GM23338 (cell line): ENCODE measurements around the gene TBC1D7.

ENCODE experiments used
- CREB1 ChIP-seq: fragments of 250-450 bp; sonication (Bioruptor Pico); IDR thresholded peaks from 2 replicates; pipeline ENCODE4 v1.5.0; 2020; ENCODE audit warnings: low read depth, mild to moderate bottlenecking, moderate library complexity
- EZH2 ChIP-seq: fragments of 200-600 bp; sonication (generic); IDR thresholded peaks from one replicate; pipeline ENCODE4 v1.8.0; 2017; ENCODE audit warnings: antibody characterized with exemption, mild to moderate bottlenecking, low read depth; ENCODE audit not compliant: unreplicated experiment
- EZH2phosphoT487 ChIP-seq: fragments of 200-600 bp; sonication (generic); IDR thresholded peaks from one replicate; pipeline ENCODE4 v1.8.1; 2018; ENCODE audit warnings: antibody characterized with exemption; ENCODE audit not compliant: unreplicated experiment
- JUNB ChIP-seq: IDR thresholded peaks from one replicate; pipeline ENCODE4 v1.6.1; 2016; ENCODE audit warnings: antibody characterized with exemption; ENCODE audit not compliant: unreplicated experiment
- POLR2AphosphoS5 ChIP-seq: IDR thresholded peaks from 2 replicates; pipeline ENCODE4 v1.6.1; 2016; ENCODE audit warnings: antibody characterized with exemption, low read depth
- STAT1 ChIP-seq: IDR thresholded peaks from one replicate; pipeline ENCODE4 v1.6.1; 2016; ENCODE audit warnings: antibody characterized with exemption; ENCODE audit not compliant: unreplicated experiment
- ZNF114 ChIP-seq: fragments of 250-450 bp; sonication (Bioruptor Pico); IDR thresholded peaks from 2 replicates; pipeline ENCODE4 v1.5.0; 2020; ENCODE audit warnings: mild to moderate bottlenecking, moderate library complexity
- ZNF331 ChIP-seq: fragments of 250-450 bp; sonication (Bioruptor Pico); IDR thresholded peaks from 2 replicates; pipeline ENCODE4 v1.5.0; 2020; ENCODE audit warnings: low read depth, mild to moderate bottlenecking, moderate library complexity
- TF ChIP-seq, protein P1 (sequence below), 2 experiments: fragments of 200-600 bp in 1 of 2; sonication (generic) in 1 of 2; conservative IDR thresholded peaks; 2 replicates each; pipeline versions ENCODE4 v1.5.1 to v1.6.1; 2016 to 2017; ENCODE audit warnings: antibody characterized with exemption in 2 of 2, low read depth in 2 of 2, mild to moderate bottlenecking in 2 of 2, moderate library complexity in 1 of 2
- TF ChIP-seq, protein P2 (sequence below): IDR thresholded peaks from one replicate; pipeline ENCODE4 v1.6.1; 2018; ENCODE audit warnings: antibody characterized with exemption; ENCODE audit not compliant: unreplicated experiment
- TF ChIP-seq, protein P3 (sequence below): IDR thresholded peaks from 2 replicates; pipeline ENCODE4 v1.6.1; 2016; ENCODE audit warnings: antibody characterized with exemption

DNA sequence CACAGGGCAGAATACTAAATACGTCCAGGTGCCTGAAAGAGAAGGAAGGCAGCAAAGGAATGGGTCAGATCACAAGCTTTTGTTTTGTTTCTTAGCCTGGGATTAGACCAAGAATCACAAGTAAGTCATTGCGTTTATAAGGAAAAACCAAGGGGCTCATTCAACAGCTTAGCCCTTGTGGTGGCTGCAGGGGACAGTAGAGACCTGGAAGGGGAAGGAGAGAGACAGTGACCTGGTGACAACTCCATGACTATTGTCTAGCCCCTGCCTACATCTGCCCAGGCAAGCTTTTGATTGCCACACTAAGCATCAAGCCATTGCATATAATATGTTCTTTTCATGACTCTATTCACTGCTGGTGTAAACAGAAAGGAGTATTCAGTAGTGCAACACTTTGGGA lies 30.2 kb upstream of the TBC1D7 start:
- TF ChIP-seq, protein P1, sequence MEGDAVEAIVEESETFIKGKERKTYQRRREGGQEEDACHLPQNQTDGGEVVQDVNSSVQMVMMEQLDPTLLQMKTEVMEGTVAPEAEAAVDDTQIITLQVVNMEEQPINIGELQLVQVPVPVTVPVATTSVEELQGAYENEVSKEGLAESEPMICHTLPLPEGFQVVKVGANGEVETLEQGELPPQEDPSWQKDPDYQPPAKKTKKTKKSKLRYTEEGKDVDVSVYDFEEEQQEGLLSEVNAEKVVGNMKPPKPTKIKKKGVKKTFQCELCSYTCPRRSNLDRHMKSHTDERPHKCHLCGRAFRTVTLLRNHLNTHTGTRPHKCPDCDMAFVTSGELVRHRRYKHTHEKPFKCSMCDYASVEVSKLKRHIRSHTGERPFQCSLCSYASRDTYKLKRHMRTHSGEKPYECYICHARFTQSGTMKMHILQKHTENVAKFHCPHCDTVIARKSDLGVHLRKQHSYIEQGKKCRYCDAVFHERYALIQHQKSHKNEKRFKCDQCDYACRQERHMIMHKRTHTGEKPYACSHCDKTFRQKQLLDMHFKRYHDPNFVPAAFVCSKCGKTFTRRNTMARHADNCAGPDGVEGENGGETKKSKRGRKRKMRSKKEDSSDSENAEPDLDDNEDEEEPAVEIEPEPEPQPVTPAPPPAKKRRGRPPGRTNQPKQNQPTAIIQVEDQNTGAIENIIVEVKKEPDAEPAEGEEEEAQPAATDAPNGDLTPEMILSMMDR (conservative IDR thresholded peaks at IDR 0.05; ENCODE audit: low read depth in 2 of 2) = 0 out of 4 replicates have a peak, but pooled peaks of 1 of the 2 experiments have one; percentile 13
- TF ChIP-seq EZH2phosphoT487 (no peak), EZH2 (no peak), CREB1 (CRISPR knock-in tag) (no peak), POLR2AphosphoS5 (no peak), JUNB (no peak), ZNF114 (no peak), STAT1 (no peak), ZNF331 (CRISPR knock-in tag) (no peak)
- TF ChIP-seq, protein P2, sequence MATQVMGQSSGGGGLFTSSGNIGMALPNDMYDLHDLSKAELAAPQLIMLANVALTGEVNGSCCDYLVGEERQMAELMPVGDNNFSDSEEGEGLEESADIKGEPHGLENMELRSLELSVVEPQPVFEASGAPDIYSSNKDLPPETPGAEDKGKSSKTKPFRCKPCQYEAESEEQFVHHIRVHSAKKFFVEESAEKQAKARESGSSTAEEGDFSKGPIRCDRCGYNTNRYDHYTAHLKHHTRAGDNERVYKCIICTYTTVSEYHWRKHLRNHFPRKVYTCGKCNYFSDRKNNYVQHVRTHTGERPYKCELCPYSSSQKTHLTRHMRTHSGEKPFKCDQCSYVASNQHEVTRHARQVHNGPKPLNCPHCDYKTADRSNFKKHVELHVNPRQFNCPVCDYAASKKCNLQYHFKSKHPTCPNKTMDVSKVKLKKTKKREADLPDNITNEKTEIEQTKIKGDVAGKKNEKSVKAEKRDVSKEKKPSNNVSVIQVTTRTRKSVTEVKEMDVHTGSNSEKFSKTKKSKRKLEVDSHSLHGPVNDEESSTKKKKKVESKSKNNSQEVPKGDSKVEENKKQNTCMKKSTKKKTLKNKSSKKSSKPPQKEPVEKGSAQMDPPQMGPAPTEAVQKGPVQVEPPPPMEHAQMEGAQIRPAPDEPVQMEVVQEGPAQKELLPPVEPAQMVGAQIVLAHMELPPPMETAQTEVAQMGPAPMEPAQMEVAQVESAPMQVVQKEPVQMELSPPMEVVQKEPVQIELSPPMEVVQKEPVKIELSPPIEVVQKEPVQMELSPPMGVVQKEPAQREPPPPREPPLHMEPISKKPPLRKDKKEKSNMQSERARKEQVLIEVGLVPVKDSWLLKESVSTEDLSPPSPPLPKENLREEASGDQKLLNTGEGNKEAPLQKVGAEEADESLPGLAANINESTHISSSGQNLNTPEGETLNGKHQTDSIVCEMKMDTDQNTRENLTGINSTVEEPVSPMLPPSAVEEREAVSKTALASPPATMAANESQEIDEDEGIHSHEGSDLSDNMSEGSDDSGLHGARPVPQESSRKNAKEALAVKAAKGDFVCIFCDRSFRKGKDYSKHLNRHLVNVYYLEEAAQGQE = no peak
- TF ChIP-seq, protein P3, sequence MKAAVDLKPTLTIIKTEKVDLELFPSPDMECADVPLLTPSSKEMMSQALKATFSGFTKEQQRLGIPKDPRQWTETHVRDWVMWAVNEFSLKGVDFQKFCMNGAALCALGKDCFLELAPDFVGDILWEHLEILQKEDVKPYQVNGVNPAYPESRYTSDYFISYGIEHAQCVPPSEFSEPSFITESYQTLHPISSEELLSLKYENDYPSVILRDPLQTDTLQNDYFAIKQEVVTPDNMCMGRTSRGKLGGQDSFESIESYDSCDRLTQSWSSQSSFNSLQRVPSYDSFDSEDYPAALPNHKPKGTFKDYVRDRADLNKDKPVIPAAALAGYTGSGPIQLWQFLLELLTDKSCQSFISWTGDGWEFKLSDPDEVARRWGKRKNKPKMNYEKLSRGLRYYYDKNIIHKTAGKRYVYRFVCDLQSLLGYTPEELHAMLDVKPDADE = no peak
